Hematopoietic multipotent progenitor cell treated with erythropoietin and hydrocortisone succinate and interleukin-3 and kit ligand, for 17 days (in vitro differentiated cells): Measurements from ENCODE around the gene ERVW-1.
"Not testable (repeated sequence)": the region's sequence is repeated elsewhere in the genome, so short reads cannot be mapped to it uniquely, and the experiment has no call there.

Source experiments
- DNase-seq: peaks from one replicate; pipeline ENCODE4 v3.0.0-alpha.2; 2015; ENCODE audit warnings: low spot score

ERVW-1 gene, protein sequence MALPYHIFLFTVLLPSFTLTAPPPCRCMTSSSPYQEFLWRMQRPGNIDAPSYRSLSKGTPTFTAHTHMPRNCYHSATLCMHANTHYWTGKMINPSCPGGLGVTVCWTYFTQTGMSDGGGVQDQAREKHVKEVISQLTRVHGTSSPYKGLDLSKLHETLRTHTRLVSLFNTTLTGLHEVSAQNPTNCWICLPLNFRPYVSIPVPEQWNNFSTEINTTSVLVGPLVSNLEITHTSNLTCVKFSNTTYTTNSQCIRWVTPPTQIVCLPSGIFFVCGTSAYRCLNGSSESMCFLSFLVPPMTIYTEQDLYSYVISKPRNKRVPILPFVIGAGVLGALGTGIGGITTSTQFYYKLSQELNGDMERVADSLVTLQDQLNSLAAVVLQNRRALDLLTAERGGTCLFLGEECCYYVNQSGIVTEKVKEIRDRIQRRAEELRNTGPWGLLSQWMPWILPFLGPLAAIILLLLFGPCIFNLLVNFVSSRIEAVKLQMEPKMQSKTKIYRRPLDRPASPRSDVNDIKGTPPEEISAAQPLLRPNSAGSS

DNA sequence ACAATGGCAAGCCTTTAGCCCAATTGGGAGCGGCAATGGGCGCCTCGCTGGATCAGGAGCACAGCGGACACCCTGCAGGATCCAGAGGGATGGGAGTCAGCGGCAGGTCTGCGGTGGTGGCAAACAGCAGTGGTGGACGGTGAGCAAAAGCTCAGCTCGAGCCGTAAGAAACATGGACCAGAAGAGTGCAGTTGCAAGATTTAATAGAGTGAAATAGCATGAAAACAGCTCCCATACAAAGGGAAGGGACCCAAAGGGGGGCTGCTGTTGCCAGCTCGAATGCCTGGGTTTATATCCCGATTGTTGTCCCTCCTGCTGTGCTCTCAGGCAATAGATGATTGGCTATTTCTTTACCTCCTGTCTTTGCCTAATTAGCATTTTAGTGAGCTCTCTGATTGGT is at the start of gene ERVW-1:
ERVW-1 (minus strand) TSS at position 266 of the 400 bp plus-strand sequence. CDS start 7,565 bp downstream, outside the sequence.
- DNase-seq: not testable (repeated sequence)

DNA sequence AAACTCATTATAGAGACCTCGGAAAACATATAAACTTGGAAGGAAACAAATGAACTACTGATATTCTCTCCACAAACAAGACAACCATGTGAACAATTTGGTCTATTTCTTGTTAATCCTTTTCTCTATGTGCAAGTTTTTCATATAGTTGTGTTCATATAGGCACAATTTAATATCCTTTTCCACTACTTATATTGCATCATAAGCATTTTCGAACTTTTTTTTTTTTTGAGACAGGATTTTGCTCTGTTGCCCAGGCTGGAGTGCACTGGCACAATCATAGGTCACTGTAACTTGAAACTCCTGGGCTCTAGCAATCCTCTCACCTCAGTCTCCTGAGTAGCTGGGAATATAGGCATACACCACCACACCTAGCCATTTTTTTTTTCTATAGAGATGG is 45.4 kb upstream of the ERVW-1 start:
- DNase-seq: no peak

DNA sequence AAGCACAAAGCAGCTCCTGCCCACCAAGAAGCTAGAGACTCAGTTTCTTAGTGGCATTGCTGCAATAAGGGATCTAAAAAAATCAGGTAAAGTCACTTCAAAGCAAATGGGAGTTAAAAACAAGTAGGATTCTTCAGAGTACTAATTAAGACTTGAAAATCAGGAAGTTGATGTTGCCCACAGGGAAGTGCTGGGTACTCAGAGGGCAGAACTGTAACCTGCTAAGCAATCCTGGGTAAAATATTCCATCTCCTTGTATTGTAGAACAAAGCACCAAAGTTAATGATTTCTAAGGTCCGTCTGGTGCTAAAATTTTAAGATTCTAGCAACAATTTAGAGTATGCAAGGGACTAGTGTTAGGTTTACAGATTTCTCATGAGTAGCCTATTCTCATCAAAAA is 42.3 kb upstream of the ERVW-1 start:
- DNase-seq: no peak

DNA sequence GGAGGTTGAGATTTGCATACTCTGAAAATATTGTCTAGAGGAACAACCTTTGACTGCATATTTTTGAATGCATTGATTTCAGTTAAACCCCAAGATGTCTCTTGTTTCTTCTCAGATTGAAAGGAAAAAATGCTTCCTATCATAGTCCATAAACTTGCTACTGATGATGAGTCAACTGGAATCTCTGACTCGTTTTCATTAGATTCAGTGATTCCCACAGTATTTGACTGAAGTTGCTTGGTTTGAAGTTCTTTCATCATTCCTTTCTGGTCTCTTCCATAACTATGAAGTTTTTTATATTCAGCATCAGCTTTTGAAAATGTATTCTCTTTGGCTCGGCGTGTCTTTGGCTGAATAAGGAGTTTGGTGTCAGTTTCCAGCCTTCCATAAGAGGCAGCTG is 39.9 kb upstream of the ERVW-1 start:
- no peak for DNase-seq

DNA sequence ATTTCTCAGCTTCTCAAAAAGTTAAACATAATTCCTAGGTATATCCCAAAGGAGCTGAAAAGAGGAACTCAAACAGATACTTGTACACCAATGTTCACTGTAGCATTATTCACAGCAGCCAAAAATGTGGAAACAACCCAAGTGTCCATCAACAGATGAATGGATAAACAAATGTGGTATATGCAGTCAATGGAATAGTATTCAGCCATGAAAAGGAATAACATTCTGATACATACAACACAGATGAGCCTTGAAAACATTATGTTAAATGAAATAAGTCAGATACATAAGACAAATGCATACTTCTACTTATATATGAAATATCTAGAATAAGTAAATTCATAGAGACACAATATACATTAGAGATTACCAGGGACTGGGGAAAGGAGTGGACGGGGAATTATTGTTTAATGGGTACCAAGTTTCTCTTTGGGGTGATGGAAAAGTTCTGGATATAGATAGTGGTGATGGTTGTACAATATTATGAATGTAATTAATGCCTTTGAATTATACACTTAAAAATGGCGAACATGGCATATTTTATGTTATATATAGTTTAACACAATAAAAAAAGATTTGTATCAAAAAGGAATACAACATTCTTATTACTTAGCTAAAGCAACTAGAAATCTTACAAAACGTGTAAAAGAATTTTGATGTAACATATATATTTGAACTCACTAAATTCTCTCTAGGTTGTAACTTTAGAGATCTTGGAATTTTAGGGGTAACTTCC is 35.6 kb upstream of the ERVW-1 start:
- DNase-seq: no peak

DNA sequence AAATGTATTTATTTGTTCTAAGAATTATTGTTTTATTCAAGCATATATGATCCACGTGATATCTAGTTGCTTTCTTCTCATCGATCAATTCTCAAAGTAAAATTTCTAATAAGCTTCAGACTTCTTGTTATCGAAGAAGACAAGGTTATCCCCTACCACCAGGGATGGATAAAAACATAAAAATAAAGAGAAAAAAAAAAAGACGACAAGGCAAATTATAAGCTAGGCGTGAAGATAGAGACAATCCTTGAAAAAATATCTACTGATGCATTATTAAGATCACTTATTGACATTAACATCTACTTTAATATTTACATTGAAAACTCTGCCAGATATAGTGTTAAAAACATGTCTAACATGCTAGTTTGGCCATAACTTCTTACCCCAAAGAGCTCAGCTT is 31.2 kb upstream of the ERVW-1 start:
- DNase-seq: no peak

DNA sequence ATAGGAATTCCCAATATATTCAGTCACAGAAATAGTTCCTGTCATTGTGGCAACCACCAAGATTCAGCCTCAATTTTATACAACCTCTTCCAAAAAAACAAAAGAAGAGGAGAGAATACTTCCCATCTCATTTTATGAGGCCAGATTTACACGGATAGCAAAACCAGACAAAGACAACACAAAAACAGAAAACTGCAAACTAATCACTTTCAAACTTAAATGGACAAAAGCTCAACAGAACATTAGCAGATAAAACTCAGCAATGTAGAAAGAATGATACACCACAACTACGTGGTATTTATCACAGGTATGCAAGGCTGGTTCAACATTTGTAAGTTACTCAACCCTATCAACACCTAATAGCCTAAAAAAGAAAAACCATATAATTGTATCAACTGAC is 28.6 kb upstream of the ERVW-1 start:
- no peak for DNase-seq

DNA sequence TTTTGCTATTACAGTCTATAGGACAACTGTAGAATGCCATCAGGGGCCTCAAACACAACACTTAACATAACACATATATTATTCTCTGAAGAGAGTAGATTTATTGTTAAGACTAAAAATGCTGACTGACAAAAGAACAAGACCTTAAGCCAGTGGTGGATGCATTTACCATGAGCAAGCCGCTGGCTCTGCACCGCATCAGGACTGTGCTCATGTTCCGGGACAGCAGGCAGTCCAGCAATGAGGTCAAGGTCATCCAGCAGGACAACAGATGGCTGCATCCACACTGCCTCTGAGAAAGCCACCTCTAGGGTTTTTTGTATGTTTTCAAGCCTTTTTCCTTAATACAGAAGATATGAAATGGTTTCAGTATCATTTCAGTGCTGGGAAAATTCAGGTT is 26.8 kb upstream of the ERVW-1 start:
- DNase-seq: no peak

DNA sequence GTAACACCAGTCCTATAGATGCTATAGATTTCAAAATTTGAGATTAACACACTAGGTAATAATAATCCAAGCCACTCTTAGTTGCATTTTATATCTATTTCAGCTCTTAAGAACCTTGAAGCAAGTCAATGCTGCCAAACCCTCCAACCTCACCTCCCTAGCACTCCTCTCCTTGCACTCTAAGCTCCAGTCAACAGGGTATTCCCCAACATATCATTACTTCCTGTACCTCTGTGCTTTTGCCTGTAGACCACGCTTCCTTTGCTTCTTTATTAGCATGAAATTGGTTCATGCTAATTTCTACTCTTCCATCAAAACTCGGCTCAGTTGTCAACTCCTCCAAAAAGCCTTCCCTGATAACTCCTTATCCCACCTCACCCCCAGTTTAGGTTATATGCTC is 26.0 kb upstream of the ERVW-1 start:
- DNase-seq: no peak

DNA sequence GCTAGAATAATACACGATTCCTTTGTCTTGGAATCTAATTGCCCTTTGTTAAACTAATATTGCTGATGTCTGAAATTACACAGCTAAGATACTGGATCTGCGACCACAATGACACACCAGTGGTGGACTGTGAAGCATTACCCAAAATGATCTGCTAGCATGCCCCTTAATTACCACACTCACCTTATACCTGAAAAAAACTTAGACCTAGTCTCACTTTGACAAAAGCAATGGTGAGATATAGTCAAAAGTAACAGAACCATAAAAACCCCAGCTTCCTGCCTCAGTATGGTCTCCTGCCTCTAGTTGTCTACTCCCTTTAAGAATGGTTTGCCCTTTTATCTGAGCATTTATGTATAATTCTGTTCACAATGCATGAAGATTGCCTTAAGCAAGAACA is 20.8 kb upstream of the ERVW-1 start:
- no peak for DNase-seq

DNA sequence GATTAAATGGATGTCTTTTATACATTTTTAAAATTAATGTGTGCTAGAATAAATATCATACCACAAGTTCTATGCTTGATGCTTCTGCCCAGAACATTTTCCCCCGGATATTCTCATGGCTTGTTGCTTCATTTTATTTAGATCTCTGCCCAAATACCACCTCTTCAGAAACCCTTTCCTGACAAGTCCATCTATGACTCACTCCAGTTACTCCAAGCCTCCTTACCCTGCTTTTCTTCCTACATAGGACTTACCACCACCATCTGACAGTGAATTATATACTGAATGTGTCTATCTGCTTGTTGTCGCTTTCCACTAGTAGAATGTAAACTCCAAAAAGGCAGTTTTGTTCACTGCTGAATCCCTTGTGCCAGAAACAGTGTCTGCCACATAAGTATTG is 19.1 kb upstream of the ERVW-1 start:
- no peak for DNase-seq

DNA sequence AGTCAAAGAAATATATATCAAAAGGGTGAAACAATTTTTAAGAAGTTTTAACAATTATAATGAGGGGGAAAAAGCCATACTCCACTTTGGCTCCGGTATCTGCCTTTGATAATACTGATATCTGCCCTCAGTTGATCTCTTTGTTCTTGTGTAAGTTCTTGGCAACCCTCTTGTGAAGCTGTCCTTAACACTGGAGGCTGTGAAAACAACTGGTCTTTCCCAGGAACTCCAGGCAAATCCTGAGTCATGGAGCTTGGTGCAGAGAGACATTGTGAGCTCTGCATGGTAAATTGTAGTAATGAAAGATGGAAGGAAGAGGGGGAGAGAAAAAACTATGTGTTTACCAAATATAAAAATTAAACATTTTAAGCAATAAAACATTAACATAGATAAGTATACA is 11.9 kb upstream of the ERVW-1 start:
- no peak for DNase-seq

DNA sequence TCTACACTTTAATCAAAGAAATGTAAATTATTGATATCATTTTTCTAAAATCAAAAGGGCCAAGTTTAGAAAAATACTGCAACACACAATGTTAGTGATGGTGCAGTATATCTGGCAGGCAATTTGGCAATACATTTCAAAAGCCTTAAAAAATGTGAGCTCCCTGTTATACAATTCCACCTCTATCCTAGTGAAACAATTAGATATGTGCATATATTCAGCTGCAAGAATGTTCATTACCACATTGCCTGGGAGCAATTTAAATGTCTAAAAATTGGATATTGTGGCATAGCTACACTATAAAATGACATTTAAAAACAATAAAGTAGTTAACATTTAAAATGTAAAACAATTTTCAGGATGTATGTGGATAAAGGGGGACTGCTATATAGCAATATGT is 10.1 kb upstream of the ERVW-1 start:
- DNase-seq: no peak

DNA sequence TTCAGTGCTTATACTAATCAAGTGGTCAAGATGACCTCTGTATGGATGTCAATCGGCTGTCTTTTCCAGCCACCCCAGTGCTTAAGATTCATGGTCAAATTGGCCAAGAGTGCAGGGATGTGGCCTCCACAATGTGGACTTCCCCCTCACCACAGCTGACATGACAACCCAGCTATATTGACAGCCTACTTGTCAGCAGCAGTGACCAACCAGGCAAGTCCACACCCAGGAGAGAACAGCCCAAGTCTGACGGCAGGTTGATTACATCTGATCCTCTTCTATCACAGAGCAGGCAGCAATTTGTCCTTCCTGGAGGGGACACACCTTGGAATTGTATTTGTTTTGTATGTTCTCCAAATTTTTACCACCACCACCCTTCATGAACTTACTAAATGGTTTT is 8.2 kb upstream of the ERVW-1 start:
- DNase-seq: no peak

DNA sequence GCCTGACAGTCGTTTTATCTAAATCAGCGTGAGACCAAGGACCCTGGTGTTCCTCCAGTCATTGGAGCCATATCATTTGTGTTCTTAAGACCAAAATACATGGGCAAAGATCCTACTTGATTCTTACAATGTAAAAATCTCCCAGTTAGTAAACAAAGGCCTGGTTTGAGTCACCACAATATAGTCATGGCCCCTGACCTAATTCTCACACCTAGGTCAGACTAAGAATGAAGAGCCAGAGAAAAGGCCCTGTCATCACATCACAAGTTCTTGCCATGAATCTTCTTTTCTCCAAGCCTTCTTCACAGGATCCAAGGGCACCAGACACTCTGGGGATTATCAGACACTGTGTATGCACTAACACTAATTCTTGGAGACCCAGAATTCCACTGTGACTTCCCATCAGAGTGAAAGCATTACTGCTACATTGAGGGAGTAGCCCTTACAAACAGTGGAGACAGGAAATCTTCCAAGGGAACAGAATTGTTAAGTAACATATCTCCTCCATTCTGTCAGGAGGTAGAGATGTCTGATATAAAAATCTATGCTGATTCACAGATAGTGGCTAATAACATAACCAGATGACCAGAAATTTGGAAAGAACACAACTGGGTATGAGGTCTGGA is 7.6 kb upstream of the ERVW-1 start:
- no peak for DNase-seq

DNA sequence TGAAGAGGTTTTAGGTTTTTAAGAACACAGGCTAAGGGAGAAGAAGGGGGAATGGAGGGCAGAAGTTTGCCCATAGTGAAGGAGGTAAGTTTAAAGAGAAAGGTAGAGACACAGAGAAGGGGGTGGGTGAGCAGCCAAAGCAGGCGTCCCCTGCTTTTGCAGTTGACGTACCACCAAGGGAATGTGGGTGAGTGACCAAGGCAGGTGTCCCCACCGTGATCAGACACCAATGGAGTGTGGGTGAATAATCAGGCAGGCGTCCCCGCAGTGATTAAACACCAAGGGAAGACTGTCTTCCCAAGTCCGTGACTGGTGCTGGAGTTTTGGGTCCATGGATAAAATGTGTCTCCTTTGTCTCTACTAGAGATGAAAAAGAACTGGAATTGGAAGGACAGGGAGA is 6.5 kb upstream of the ERVW-1 start:
- not testable (repeated sequence) for DNase-seq

DNA sequence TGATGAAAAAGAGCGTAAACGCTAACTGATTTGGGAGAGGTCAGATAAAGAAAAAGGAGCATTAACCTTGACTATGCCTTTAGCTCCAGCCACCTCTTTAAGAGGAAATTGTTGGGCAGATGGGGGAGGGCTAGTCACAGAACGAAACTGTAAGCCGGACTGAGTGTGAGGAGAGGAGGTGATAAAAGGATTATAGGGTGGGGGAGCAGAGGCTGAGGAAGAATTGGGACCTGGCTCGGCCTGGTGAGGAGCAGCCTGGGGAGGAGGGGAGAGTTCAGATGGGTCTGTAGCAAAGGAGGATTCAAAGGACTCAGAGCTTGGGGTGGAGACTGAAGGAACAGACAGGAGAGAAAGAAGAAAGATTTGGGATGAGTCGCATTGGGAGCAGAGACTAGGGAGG is 5.9 kb upstream of the ERVW-1 start:
- not testable (repeated sequence) for DNase-seq

DNA sequence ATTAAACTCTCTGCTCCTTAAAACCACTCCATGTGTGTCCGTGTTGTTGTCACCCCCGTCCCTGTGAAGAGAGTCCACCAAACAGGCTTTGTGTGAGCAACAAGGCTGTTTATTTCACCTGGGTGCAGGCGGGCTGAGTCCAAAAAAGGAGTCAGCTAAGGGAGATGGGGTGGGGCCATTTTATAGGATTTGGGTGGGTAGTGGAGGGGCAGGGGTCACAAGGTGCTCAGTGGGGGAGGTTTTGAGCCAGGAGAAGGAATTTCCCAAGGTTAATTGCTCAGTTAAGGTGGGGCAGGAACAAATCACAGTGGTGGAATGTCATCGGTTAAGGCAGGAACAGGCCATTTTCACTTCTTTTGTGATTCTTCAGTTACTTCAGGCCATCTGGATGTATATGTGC is 1.4 kb upstream of the ERVW-1 start:
- not testable (repeated sequence) for DNase-seq

DNA sequence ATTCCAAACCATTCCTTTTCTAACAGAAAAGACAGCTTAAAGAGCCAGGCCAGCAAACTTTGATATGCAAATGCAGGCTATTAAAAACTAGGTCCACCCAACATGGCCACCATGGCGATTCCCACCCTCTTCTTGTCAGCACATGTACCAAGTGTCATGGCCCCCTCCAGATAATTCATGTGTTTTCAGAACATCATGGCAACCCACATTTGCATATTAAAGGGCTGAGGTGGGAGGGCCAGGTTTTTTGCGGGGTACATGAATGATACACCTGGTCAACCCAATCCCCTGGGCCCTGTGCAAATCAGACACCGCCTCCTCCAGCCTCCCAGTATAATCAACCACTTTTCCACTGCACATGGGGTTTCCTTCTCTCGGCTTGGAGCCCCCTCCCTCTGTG is 965 bp upstream of the ERVW-1 start:
- no peak for DNase-seq

DNA sequence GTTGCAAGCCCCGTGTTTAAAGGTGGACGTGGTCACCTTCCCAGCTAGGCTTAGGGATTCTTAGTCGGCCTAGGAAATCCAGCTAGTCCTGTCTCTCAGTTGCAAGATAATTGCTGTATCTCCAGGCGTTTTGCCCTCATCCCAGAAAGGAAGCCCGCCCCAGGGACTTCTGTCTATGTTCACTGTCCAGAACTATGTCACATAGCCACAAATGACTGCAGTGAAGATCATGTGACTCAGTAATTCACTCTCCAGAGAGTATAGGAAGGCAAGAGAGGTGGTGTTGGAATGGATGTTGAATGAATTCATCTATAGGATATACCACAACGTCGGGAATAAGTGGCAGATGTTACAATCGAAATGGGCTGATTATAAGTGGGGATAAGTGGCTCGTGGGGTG is 349 bp upstream of the ERVW-1 start:
- DNase-seq: no peak

DNA sequence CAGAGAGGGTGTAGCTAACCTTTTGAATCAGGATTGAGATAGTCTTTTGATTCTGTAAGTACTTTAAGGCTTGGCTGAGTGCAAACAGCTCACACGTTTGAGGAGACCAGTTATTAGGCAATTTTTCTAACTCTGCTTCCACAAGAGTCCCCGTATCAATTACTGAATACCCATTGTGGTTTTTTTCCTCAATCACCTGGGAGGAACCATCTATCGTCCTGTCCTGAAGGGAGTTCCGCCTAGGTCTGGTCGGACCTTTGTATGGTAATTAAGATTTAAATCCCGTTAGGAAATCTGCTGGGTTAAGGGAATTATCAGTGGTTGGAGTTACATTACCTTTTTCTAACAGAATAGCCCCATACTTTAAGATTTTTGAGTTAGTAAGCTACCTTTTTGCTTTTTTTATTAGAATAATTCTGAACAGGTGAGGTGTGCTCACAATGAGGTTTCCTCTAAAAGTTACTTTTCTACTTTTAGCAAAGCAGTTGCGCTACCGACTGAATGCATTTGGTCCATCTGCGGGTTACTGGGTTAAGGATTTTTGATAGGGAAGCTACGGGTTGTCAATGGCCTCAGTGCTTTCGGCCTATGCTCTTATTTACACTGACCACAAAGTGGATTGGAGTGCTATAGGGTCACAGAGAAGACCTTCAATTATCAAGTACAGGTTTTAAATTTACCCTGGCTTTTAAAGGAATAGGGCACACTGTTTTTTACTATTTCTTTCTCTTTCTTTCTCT is 1.7 kb downstream of the ERVW-1 start:
- not testable (repeated sequence) for DNase-seq

DNA sequence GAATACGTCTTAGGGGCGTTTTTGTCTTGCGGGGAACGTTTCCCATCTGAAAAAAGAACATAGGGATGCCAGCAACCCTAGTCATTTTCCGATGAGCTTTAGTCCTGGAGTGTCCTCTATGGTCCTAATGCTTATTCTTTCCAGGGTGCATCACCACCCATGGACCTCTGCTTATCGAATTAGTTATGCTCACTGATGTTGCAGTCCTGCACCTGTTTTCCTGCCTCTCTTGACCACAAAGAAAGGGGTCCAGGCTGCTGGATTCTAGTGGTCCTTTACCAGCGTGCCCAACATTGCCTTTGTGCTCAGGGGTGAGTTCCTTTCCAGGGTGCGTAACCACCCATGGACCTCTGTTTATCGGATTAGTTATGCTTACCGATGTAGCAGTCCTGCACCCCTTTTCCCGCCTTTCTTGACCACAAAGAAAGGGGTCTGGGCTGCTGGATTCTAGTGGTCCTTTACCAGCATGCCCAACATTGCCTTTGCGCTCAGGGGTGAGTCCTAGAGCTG is 2.4 kb downstream of the ERVW-1 start:
- DNase-seq: not testable (repeated sequence)
